Fibroblast of lung (primary cell): ENCODE results near the gene ACOT7.

Source experiments
- EZH2 ChIP-seq: IDR thresholded peaks from 2 replicates; pipeline ENCODE4 v1.5.1; 2012; ENCODE audit warnings: low read length, control low read depth, mild to moderate bottlenecking; ENCODE audit errors: missing control alignments
- TF ChIP-seq, protein P1 (sequence below), 2 donors: IDR thresholded peaks in 1 of 2; conservative IDR thresholded peaks in 1 of 2; 1 replicate in 1 of 2; 2 replicates in 1 of 2; pipeline ENCODE4 v1.5.1; 2011 to 2012; ENCODE audit warnings: low read length in 2 of 2, control low read depth in 1 of 2, inconsistent platforms in 1 of 2, low read depth in 1 of 2, mild to moderate bottlenecking in 1 of 2

DNA sequence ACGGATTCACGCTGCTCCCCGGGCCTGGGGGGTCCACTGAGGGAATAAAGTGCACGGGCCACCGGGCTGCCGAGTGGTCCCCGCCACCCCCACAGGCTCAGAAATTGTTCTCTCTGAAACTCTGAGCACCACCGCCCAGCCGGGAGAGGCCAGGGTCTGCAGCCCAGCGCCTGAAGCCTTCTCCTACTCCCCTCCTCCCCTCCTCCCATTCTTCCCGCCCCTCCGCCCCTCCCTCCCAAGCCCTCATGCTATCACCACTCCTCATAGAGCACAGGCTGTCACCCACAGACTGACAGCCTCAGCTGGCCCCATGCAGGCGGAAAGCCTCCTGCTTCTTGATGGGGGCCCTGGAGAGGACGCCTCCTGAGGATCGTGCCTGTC lies 132.0 kb downstream of the ACOT7 start:
- TF ChIP-seq, protein P1, sequence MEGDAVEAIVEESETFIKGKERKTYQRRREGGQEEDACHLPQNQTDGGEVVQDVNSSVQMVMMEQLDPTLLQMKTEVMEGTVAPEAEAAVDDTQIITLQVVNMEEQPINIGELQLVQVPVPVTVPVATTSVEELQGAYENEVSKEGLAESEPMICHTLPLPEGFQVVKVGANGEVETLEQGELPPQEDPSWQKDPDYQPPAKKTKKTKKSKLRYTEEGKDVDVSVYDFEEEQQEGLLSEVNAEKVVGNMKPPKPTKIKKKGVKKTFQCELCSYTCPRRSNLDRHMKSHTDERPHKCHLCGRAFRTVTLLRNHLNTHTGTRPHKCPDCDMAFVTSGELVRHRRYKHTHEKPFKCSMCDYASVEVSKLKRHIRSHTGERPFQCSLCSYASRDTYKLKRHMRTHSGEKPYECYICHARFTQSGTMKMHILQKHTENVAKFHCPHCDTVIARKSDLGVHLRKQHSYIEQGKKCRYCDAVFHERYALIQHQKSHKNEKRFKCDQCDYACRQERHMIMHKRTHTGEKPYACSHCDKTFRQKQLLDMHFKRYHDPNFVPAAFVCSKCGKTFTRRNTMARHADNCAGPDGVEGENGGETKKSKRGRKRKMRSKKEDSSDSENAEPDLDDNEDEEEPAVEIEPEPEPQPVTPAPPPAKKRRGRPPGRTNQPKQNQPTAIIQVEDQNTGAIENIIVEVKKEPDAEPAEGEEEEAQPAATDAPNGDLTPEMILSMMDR (conservative IDR thresholded peaks at IDR 0.05 in 1 of 2, IDR thresholded peaks at IDR 0.05 in 1 of 2; ENCODE audit: low read depth in 1 of 2, low read length in 2 of 2) = no peak
- TF ChIP-seq EZH2 = no peak
